HG03066 (cell line): ENCODE results near the gene SPRED3.
"Not testable (repeated sequence)": the region's sequence is repeated elsewhere in the genome, so short reads cannot be mapped to it uniquely, and the experiment has no call there.

Experiments used
- ATAC-seq: cut with Tn5 transposase; IDR thresholded peaks from one replicate; pipeline ENCODE4 v1.9.1; 2021; ENCODE audit warnings: low read depth; ENCODE audit not compliant: unreplicated experiment

The SPRED3 gene

DNA sequence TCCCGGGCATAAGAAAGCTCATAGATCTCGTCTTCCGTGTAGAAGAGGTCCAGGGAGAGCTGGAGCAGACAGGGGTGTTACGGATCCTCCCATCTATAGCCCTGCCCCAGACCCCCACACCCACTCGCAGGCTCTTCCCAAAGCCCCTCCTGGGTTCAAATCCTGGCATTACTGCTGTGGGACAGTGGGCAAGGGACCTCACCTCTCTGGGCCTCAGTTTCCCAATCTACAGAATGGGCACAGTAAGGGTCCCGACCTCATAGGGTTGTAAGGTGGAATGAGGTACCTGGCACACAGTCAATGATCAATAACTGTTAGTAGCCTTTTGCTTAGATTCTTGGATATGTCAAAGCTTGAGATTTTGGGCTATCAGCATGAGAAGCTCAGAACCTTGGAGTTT lies 24.9 kb downstream of the SPRED3 start:
- ATAC-seq: no peak

DNA sequence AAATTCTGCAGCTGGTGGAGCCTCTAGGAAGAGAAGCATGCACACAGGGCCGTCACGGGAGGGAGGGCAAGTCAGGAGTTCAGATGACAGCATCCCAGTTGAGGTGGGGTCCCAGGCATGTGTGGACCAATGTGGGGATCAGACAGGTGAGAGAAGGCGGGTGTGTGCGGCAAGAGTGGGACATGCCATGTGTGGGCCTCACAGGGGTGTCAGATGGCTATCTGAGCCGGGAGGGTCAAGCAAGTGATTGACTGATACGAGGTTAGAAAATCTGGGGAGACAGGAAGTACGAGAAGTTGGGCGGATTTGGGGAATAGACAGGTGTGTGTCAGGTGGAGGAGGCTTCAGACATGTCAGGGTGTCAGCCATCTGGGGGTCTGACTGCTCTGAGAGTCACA lies 28.6 kb downstream of the SPRED3 start:
- ATAC-seq: no peak

DNA sequence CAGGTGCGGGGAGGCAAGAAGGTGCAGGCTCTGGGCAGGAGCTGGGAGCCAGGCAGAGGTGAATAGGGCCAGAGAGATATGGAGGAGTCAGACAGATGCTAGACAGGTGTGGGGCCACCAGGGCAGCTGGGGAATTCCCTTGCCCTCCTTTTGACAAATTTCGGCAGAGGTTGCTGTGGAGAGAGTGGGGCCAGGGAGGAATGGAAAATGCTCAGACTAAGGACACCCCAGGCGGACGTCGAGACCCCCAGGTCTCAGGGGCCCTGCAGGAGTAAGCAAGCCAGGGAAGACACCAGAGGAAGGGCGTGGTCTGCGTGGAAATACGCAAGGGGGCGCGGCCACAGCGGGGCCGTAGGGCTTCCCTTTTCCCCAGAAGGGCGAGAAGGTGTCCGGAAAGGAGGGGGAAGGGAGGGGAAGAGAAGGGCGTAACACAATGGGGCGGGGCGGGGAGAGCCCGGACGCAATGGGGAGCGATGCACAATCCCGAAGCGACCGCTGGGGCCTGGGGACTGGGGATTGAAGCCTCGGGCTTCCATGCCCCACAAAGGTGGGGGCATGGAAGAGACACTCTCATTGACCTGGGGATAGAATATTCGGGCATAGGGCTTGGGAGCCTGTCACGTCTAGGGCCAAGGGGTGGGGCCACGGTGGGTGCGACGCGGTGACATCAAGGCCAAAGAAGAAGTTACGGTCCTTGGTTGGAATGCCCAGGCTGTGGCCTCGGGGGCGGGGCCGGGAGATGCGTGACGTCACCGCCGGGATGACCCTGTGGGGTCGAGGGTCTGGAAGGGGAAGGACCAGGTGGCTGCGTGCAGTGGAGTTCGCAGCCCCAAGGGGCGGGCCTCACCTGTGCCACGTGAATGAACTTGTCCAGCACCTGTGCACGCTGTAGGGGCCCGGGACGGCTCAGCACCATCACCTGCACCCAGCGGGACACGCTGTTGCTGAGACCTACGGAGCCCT lies 29.3 kb downstream of the SPRED3 start:
- ATAC-seq: no peak

DNA sequence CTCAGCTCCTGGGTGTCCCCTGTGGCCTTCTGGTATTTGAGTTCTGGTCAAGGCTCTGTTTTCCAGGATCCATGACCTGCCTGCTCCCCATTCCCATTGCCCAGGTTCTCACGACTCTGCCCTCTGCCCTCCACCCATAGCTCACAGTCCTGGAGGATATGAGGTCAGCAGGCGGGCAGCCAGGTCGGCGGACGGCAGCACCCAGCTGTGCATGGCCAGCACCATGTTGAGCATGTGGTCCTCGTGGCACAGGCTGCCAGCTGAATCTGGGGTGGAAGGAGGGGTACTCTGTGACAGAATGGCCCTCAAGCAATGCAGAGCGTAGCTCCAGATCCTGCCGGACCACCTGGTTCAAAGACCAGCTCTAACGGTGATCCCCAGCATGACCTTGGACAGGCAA lies 32.4 kb downstream of the SPRED3 start:
- ATAC-seq: no peak

DNA sequence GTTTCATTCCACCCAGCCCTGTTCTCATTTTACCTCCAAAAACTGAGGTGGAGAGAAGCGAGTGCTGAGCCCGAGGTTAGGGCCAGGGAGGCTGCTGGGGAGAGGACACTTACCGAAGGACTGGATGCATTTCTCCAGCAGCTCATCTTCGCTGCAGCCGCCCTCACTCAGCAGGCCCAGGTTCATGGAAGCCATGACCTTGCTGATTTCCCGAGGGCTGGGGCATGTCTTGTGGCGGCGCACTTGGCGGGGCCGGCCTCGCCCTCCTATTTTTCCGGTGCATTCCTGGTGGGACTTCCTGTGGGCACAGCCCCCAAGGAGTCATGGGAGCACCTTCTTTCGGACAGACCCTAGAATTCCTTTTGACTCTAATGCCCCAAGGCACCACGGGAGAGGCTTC lies 33.4 kb downstream of the SPRED3 start:
- ATAC-seq: no peak

DNA sequence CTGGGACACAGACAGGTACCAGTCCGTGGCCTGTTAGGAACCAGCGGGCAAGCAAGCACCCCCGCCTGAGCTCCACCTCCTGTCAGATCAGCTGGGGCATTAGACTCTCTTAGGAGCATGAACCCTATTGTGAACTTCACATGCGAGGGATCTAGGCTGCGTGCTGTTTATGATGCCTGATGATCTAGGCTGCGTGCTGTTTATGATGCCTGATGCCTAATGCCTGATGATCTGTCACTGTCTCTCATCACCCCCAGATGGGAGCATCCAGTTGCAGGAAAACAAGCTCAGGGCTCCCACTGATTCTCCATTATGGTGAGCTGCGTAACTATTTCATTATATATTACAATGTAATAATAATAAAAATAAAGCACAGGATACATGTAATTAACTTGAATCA lies 33.9 kb downstream of the SPRED3 start:
- ATAC-seq: no peak

DNA sequence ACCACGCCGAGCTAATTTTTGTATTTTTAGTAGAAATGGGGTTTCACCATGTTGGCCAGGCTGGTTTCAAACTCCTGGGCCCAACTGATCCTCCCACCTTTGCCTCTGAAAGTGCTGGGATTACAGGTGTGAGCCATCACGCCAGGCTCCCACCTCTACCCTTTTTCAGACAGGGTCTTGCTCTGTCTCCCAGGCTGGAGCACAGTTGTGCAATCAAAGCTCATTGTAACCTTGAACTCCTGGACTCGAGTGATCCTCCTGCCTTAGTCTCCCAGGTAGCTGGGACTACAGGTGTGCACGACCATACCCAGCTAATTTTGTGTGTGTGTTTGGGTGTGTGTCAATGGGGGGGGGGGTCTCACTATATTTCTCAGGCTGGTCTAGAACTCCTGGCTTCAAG lies 35.8 kb downstream of the SPRED3 start:
- no peak for ATAC-seq

DNA sequence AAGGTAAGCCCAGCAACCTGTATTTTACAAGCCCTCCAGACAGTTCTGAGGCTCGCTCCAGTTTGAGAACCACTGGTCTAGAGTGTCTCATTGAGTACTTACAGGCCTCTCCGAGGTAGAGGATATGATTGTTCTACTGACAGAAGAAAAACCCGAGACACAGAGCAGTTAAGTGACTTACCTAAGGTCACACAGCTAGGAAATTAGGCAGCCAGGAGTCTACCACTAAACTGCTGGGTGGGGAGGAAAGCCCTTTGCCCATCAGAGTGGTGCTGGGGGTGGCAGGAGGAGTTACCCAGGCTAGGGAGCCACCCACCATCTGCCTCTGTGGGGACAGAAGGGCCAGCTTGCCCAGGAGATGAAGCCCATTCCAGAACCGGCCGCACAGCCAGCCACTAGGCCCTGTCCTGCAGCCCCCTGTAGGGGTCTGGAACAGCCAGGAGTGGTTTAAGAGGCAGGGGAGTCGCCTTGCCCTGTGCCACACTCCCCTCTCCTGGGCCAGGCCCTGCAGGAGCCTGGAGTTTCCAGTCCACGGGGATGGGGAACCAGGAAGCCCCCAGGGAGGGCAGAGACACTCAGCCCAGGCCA lies 36.8 kb downstream of the SPRED3 start:
- ATAC-seq: no peak

DNA sequence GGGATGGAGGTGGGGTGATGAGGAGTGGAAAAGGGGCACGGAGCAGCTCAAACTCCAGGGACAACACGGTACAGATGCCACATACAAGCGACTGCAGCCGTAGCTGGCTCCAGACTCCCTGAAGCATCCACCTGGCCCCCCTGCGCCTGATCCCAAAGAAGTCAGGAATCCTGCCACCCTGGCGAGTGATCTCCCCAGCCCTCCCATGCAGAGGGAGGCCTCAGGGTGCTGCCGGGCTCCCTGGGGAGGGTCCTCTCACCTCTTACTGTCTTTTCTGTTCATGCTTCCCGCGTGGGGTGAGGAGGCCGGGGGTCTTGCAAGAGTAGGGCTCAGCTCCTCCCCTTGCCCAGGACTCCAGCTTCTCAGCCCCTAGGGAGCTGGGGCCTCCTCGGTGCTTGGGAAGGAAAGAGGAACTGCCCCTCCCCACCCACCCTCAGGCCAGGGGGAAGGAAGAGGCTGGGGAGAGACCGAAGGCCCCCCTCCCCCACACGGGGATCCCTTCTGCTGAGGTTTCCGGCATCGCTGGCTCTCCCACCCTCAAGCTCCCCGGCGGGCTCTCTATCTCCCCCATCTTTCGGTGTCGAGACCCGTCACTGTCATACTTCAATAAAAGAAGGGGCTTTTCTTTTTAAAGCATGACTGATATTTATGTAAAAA lies 37.4 kb downstream of the SPRED3 start, which contains the start of gene RASGRP4:
Gene RASGRP4 (minus strand): TSS at position 410 of the 657 bp plus-strand sequence. CDS start 128 bp downstream, at position 282.
- no peak for ATAC-seq

DNA sequence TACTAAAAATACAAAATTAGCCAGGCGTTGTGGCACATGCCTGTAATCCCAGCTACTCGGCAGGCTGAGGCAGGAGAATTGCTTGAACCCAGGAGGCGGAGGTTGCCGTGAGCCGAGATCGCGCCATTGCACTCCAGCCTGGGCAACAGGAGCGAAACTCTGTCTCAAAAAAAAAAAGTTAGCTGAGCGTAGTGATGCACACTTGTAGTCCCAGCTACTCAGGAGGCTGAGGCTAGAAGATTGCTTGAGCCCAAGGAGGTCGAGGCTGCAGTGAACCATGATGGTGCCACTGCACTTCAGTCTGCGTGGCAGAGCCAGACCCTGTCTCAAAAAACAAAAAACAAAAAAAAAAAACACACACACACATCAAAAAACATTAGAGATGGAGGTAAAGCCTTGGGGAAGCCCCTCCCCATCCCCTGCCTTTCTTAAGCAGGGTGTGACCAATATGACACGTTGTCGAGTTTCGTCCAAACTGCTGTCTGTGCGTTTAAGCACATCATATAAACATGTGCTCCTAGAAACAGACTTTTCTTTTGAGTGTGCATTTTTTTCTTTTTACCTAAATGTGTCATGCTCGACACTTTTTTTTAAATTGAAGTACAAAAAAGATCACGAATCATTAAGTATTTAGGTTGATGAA lies 38.7 kb downstream of the SPRED3 start:
- ATAC-seq: not testable (repeated sequence)

DNA sequence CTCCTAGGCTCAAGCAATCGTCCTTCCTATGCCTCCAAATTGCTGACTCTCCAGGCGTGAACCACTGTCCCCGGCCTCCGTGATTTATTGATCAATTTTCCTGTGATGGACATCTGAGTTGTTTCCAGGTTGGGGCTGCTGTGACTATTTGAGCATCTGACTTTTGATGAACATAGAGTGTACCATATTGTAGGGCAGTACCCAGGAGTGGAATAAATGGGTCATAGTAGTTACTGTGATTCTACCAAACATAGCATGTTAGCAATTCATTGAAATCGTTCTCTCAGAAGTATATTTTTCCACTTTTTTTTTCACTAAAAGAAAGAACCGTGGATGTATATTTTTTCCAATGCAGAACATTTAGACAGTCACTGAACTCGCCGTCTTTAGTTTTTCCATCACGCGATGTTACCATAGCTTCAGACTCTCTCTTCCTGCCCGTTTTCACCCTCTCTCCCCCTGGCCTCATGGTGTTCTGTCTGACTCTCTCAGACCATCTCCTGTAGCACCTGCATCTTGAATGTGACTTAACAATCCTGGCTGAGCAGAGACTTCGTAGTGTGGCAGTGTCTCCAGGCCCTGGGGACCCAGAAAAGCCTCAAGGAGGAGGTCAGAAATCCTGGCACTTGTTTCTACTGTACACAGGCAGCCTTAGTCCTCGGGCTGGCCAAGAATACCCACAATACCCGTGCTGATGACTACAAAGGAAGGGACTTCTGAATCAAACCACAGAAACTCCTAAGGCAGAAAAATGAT lies 40.7 kb downstream of the SPRED3 start:
- no peak for ATAC-seq

DNA sequence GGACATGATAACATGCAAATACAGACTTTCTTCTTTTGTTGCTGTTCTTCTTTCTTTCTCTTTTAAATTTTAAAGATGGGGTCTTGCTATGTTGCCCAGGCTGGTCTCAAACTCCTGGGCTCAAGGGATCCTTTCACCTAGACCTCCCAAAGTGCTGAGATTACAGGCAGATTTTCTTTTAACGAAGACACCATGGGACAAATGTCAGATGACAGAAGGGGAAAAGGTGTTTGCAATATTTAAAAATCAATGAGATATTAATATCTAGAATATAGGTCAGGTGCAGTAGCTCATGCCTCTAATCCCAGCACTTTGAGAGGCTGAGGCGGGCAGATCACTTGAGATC lies 41.3 kb downstream of the SPRED3 start:
- no peak for ATAC-seq

DNA sequence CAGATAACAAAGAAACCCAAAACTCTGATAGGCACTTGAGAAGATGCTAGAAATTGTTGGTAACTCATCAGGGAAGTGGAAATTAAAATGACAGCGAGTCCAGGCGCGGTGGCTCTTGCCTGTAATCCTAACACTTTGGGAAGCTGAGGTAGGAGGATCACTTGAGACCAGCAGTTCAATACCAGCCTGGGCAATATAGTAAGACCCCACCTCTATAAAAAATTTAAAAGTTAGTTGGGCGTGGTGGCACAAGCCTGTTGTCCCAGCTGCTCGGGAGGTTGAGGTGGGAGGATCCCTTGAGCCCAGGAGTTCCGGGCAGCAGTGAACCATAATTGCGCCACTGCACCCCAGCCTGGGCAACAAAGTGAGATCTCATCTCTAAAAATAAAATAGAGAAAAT lies 42.4 kb downstream of the SPRED3 start:
- no peak for ATAC-seq

DNA sequence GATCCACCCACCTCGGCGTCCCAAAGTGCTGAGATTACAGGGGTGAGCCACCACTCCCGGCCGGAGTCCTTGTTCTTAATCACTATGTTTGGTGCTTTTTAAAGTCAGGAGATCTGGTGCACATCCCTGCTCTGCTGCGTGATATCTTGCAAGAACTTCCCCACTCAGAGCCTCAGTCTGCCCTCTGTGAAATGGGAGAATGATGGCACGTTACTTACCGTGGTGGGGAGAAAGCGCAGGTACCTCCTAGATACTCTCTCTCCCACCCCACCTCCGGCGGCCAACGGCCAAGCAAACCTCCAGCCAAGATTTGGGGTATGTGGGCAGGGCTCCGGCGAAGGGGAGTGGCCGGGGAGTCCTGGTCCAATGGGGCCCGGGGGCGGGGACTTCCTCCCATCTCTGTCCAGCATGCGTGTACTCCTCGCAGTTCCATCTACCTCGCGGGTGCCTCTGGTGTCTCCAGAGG lies 44.8 kb downstream of the SPRED3 start, which contains the start of gene RYR1:
Gene RYR1 (plus strand): TSS at position 424 of the 466 bp plus-strand sequence. CDS start 139 bp downstream, outside the sequence.
- ATAC-seq: no peak

DNA sequence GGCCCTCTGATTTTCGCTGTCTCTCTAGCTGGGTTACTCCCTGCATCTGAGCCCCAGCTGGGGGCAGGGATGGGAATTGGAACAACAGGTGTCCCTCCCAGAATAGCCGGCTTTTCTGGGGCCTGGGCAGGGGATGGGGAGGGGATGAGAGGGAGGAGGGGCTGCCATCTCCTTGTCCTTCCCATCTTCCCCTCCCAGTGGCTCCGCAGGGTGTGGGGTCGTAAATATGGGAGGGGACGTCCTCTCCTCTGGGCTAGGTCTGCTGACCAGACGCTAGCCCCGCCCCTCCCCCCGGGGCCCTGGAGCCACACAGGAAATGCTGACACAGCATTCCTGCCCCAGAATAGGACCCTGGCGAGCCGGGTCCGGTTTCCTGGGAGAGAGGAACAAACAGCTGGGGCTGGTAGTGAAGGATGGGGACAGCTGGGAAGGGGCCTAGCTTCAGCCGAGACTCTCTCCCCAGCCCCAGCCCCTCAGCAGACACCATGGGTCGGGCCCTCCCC lies 46.1 kb downstream of the SPRED3 start:
- ATAC-seq: no peak

DNA sequence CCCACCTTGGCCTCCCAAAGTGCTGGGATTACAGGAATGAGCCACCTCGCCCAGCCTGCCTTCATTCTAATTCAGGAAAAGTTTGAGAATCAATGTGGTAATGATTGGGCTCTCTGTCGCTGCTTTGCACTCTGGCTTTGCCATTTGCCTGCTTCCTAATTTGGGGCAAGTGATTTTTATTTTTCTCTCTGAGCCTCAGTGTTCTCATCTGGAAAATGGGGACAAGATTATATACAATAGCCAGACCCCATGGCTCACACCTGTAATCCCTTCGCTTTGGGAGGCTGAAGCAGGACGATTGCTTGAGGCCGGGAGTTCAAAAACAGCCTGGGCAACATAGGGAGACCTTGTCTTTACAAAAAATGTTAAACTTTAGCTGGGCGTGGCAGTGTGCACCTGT lies 48.8 kb downstream of the SPRED3 start:
- no peak for ATAC-seq

DNA sequence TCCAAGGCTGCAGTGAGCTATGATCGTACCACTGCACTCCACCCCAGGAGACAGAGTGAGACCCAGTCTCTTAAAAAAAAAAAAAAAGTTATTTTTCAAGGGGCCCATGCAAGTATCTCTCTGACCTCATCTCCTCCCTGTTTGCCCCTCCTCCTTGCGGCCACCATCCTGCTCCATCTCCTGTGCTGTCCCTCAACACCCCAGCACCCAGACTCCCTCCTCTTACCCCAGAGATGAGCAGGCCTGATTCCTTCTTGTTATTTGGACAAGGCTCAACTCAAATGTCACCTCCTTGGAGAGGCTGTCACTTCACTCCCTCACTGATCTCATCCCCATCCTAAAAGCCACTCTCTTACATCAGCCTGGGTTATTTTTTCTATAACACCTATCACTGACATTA lies 49.4 kb downstream of the SPRED3 start:
- no peak for ATAC-seq

DNA sequence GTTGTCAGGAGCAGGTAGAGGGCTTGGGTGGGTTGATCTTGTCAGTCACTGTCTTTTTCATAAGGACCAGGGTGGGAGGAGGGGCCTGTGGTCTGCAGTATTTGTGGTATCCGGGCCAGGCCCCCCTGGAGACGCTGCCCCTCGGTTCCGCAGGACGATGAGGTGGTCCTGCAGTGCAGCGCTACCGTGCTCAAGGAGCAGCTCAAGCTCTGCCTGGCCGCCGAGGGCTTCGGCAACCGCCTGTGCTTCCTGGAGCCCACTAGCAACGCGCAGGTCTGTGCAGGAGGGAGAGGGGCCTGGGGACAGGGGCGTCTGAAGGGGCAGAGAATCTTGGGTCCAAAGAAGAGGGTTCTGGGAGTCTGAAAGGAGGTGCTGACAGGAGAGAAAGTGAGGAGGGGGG lies 52.1 kb downstream of the SPRED3 start:
- no peak for ATAC-seq

DNA sequence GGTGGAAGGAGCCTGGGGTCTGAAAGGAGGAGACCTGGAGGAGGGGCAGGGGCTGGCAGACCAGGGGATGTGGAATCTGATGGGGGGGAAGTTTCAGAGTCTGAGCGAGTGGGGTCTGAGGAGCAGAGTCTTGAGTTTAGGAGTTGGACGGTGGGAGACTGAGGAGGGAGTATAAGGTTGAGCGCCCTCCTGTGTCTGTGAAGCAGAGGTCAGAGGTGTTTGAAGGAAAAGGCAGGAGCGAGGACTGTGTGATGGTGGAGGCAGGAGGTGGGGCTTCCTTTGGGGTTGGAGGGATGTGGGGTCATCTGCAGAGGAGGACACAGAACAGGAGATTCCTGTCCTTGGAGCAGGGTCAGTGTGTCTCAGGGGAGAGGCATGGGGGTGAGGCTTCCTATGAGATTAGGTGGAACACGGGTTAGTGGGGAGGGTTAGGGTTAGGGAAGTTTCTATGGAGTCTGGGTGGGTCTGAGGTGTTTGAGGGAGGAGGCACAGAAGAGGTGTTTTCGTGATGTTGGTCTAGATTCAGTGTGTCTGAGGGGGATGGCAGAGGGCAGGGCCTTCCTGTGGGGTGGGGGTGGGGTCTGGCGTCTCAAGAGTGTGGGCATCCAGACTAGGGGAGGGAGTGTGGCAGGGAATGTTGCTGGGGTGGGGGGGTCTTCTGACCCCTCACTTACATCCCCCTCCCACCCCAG lies 53.3 kb downstream of the SPRED3 start:
- no peak for ATAC-seq
